Stimulated activated CD4-positive, alpha-beta T cell treated with anti-CD3 and anti-CD28 coated beads, TNF-alpha, amount 100 ng/mL, for 1 hour (primary cell): ENCODE measurements around the gene C1orf105.
"Not testable (repeated sequence)": the region's sequence is repeated elsewhere in the genome, so short reads cannot be mapped to it uniquely, and the experiment has no call there.

Source experiments
- DNase-seq, 3 donors: peaks; one replicate each; pipeline ENCODE4 v3.0.0-alpha.2; 2020; ENCODE audit warnings: low read depth in 3 of 3, low spot score in 1 of 3

The C1orf105 gene

DNA sequence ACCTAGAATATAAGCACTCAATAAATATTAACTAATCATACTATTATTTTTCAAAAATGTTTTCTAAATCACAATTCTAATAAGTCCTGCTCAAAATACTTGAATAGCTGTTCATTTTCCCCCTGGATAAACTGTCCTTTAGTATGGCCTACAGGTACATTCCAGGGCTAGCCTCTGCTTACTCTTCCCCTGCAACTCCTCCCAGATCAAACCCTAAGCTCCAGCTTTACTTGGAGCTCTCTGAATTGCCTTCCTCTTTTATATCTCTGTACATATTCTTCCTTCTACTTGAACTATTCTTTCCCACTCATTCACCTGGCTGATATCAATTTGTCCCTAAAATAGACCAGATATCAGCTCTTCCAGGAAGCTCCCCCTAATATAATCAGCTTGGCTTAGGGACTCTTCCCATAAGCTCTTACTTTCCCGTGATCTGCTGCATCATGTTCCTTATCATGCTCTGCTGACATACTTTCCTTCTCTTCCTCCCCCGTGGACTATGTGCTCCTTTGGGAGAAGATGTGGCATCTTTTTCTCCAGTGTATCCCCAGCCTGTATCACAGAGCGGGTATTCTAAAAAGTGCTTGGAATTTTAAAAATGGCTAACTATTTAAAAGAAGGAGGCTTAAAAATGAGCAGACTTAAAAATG is 66.4 kb downstream of the C1orf105 start:
- DNase-seq: no peak

DNA sequence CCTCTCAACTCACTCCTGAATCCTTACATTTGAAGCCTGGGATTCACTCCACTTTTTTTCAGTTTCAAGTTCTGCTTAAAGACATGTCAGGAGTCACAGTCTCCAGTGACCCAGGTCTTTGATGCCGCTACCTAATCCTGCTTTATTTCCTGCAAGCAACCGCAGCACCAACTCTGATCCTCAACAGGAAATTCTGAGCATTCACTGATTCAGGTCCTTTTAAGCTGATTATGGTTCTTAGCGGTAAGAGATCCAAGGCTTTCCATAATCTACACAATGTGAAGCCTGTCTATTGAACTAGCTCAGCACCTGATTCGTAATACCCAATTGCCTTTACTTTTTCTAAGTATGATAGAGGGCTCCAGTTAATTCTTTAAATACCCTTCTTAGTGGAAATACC is 67.1 kb downstream of the C1orf105 start:
- DNase-seq: no peak

DNA sequence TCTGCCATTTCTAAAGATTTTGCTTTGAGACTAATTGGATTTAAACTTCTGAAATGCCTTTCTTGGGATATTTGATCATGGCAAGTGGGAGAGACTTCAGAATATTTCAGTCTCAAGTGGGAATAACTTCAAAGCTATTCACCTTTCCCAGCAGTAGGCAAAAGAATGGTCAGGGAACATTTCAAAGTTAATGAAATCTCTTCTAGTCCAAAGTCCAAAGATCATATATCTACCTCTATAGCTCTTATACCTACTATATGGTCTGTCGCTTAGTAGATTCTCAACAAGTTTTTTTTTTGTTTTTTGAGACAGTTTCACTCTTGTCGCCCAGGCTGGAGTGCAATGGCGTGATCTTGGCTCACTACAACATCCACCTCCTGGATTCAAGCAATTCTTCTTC is 67.9 kb downstream of the C1orf105 start:
- no peak for DNase-seq

DNA sequence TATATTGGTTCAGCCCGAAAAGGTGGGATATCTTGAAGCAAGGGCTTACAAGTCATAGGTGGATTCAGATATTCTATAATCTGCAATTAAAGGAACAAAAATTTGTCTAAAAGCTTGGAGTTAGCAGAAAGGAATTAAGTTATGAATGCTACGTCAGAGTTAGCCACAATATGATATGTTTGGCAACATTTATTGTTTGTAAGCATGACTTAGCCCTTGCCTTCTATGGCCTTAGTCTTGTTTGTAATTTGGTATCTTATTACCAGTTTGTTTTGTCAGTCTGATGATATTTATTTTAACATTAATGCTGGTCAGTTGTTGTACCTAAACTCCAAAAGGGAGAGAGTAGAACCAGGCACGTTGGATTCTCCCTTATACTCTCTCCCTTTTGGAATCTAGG is 69.4 kb downstream of the C1orf105 start:
- no peak for DNase-seq

DNA sequence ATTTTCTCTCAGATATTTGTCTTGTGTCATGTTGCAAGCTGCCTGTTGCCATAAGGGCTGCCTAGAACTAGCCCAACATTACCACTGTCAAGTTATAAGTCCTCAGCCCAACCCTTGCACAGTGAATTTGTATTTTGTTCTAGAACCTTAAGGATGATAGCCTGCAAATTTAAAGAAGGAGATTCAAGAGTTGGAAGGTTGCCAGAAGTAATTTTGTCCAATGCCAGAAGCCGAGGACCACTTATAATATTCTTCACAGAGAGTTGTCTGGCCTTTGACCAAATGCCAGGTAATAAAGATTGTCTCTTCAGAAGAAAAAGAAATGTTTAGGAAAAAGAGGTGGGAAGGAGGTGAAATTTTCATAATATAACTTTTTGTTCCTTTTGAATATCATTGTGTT is 71.9 kb downstream of the C1orf105 start:
- no peak for DNase-seq

DNA sequence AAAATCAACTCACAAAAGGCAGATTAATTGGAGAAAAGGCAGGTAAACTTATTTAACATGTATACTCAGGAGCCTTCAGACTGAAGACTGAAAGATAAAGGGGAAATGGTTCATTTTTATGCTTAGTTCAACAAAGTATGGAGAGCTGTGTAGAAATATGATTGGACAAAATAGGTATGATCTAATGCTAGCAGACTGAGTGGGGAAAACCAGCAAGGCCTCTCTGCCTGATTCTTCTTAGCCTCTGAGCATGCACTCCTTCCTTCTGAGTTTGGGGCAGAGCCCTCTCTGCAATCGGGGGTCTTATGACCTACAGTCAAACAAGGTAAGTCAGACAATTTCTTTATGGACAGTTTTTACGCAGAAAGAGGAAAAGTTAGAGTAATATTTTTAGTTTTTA is 73.7 kb downstream of the C1orf105 start:
- DNase-seq: no peak

DNA sequence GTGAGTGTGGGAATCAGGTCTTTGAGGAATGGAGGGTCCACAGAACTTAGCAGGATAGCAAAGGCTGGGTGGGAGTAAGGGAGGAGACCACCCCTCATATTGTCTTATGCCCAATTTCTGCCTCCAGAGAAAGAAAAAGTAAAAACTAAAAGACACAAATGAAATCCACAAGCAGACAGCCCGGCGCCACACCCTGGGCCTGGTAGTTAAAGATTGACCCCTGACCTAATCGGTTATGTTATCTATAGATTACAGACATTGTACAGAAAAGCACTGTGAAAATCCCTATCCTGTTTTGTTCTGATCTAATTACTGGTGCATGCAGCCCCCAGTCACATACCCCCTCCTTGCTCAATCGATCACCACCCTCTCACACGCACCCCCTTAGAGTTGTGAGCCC is 75.6 kb downstream of the C1orf105 start:
- not testable (repeated sequence) for DNase-seq

DNA sequence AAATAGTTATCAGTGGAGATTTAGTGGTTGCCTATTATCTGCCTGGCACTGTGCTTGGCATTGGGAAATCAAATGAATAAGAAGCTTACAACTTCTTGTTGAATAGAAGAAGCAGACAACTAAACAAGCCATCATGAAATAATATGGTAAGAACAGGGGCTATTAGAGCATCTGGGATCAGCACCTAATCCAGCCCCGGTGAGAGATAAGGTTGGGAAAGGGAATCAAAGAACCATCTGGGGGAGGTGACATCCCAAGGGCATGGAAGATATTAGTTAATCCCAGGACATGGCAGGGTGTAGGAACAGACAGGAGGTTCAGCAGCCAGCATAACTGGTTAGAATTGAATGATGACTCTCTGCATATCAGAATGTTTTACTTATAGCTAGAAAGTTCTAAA is 76.2 kb downstream of the C1orf105 start:
- DNase-seq: no peak

DNA sequence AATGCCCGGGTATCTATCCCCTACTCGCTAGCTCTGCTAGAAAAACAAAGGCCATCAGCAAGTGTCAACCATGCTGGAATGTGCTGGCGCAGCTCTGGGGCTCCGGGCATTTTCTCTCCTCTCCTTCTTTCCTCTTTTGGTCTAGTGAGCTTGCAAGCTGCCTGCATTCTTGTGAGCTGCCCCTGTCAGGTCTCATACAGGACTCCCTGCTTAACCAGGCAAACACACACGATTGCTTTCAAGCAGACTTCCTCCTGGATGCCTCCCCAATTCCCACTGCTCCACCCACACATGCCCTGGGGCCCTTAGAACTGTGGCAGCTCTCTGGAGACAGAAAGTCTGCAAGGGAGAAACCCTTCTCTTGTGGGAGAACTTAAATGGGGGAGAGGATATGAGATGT is 76.7 kb downstream of the C1orf105 start:
- DNase-seq: no peak

DNA sequence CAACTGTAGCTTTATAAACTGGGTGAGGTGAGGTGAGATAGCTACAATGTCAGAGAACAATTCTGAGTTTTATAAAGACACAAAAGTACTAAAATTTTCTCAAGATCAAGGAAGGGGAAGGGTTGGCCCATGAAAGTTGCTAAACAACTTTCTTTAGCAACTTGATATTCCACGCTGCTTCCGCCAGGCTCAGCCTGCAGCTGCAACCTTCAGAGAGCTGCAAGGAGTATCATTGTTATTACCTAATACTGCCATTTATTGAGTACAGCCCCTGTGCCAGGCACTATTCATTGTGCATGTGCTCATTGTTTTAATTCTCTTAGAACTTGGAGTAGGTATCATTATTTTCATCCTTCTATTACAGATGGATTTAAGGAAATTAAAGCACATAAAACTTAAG is 78.4 kb downstream of the C1orf105 start:
- DNase-seq: no peak

DNA sequence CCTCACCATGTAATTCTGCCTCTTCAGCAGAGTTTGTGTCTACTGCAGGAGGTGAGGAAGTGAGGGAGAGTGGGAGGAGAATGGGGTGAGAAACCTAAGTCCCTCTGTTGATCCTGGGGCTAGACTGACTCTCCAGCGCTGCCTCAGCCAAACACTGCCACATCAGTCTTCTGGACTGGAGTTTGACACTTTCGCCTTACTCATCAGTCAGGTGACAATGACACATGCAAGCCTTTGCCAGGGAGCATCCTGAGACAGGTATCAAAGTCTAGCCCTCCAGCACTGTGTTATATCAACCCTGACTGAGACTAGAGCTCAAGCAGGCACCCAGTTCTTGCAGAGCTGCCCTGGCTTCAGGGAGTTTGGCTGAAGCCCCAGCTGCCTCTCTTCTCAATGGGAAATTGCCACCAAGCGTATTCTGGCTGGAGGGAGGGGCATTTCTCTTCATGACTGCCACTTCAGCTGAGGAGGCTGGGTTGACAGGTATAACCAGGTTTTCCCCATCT is 79.2 kb downstream of the C1orf105 start:
- no peak for DNase-seq

DNA sequence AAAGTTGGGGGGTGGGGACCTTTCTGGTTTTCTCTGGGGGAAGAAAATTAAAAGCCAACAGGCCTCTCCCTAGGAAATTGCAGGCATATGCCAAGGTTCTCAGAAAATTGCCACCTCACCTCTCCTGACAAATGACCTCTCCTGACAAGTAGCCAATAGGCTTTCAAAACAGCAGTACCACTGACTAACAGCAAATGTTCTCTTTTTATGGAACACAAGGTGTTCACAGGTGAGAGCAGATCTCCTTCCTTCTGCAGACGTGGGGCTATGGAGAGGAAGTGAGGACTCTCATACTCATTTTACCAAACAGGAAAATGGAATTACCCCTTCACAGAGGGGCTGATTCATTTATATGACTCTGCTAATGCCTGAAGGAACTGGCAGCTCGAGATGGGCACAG is 79.7 kb downstream of the C1orf105 start:
- no peak for DNase-seq

DNA sequence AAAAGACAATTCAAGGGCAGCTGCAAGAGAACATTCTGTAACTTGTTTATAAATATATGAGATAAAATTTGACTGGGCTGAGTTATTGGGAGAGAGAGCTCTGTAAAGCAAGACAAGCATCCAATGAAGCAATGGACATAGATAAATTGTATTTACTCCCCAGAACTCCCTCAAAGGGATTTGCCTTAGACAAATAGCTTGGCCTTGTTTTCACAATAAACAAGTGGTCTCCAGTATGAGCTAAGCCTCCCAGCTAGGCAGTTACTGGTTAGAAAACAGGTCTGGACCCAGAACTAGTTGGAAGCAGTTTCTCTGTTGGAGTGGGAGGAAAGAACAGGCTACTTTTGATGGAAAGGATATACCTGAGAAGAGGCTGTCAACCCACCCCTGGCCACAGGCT is 87.3 kb downstream of the C1orf105 start:
- no peak for DNase-seq

DNA sequence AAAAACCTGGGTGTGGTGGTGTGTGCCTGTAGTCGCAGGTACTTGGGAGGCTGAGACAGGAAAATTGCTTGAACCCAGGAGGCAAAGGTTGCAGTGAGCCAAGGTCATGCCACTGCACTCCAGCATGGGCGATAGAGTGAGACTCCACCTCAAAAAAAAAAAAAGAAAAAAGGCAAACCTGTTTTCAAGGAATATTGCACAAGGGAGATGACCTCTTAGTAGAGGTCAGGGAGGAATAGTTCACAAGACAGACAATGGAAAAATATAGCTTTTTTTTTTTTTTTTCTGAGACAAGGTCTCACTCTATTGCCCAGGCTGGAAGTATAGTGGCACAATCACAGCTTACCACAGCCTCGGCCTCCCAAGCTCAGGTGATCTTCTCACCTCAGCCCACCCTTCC is 90.0 kb downstream of the C1orf105 start:
- DNase-seq: no peak

DNA sequence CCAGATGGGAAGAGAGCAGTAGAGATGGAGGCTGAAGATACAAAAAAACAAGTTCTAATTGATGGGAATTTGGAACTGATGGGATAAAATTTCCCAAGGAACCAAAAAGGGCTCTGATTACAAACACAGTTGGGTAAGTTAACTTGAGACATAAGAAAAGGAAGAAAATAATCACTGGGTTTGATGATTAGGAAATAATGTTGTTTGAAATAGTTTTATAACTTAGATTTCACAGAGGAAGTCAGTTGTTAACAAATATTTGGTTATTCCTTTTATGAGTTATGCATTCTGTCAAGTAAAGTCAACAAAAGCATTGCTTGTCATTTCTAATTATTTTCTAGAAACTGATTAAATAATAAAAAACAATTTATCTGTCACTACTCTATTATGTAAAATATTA is 92.1 kb downstream of the C1orf105 start:
- no peak for DNase-seq

DNA sequence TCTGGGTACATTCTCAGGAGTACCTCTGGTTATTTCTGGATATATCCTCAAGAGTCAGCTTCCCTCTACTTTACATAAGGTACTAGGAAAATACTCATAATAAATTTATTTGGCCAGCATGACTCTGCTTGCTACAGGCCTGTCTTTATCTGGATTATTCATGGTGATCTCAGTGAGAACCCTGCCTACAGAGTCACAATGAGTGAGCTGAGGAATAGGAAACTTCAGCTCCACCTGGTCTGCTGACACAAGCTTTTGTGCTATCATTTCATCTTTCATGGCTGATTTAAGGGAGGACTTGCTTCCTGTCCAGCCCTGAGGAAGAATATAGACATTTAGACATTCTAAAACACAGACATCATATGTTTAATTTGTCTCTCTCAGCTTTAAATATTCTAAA is 93.0 kb downstream of the C1orf105 start:
- no peak for DNase-seq

DNA sequence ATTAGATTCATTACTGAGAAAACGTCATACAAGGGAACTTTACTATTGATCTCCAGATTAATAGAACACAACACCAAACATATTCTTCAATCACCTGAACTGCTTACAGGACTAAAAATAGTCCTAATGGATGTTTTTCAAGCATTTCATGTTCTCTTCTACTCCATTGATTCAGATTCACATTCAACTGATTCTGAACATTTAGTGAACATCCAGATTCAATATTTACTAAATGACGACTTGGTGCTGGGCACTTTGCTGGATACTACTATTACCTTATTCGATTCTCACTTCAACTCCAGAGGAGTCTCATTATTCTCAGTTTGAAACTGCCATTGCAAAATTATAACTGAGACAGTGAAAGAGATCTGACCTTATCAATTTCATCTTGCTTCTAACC is 93.6 kb downstream of the C1orf105 start:
- DNase-seq: no peak

DNA sequence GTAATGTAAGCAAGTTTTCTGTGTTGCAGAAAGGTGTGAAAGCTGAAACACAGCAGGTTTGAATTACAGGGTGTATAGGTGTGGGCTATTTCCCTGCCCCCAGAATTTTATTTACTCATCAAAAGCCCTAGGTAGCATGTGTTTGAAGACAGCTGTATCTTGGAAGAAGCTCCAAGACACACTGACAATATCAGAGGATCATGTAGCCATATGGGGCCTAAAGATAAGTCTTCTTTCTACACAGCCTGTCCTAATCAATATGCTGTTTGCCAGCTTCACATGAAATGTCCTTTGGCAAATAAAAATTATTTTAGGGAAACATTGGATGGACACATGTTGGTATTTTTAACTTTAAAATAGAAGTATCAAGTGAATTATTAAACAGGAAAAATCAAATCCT is 95.0 kb downstream of the C1orf105 start:
- no peak for DNase-seq

DNA sequence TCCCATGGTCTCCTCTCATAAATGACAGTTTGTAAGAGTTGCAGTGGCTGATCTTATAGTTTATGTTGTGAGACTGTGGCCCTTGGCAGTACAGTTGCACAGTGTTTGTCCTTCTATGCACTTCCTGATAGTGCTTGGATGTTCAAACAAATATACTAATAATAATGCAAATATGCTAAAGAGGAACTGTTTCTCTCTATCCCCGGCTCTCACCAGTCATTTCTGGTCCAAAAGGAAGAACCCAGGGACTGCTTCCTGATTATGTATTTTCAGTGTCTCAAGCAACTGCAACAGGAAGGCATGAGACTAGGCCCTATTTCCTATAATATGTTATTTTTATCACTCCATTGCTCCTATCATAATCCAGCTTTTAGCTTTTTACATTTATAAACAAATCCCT is 95.4 kb downstream of the C1orf105 start:
- DNase-seq: no peak

DNA sequence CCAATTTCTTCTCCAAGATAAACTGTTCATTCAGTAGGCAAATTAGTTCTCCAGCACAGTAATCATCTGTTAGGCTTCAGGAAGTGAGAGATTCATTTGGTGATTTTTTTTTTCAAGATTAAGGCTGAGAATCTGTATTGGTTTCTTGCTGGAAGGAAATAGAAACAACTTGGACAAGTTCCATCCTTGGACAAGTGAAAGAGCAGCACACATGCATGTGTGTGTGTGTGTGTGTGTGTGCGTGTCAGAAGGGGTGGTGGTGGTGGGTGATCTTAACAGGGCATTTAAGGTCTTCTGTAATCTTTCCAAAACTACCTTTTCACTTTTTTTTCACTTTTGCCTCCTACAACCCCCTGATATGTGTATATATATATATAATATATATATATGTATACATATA is 96.6 kb downstream of the C1orf105 start:
- no peak for DNase-seq

DNA sequence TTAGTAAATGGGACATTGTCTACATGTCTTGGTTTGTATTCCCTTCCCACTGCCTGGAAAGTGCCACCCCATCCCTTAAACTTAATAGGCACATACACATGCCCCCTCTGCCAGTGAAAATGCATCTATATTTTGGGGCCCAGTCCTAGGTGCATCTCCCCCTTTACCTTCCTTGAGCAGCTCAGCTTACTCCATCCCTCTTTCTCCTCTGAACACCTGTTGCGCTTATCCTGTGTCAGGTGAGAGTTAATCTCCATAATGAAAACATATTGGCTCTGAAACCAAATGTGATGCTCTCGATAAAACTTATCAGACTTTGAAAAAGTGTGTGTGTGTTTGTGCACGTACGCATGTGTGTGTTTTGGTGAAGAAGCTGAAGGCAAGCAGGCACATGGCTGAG is 97.1 kb downstream of the C1orf105 start:
- no peak for DNase-seq
